GM23338 (cell line): ENCODE data around the gene FRYL. TPM values are rescaled to one million over a fixed set of nuclear protein-coding genes. Genes with fewer than 3 reads are reported as not detected.

ENCODE experiments used
- ATAC-seq: fragments of 200-7000 bp; cut with Tn5 transposase; 3 replicates; pipeline ENCODE4 v1.9.1; 2020
- DNase-seq: peaks from one replicate; pipeline ENCODE4 v3.0.0-alpha.2; 2015; ENCODE audit warnings: low spot score
- H2AFZ ChIP-seq: fragments of 200-600 bp; sonication (generic); 2 replicates; pipeline ENCODE4 v1.8.0; 2016; ENCODE audit warnings: antibody characterized with exemption, mild to moderate bottlenecking, moderate library complexity
- H3F3A ChIP-seq: fragments of 200-600 bp; sonication (generic); replicated peaks from 2 replicates; pipeline ENCODE4 v1.8.0; 2017; ENCODE audit warnings: antibody characterized with exemption, mixed run types, low read depth
- H3K27ac ChIP-seq: fragments of 200-600 bp; sonication (generic); 2 replicates; pipeline ENCODE4 v1.6.1; 2016; ENCODE audit warnings: low read depth
- H3K27me3 ChIP-seq: fragments of 200-600 bp; sonication (generic); 2 replicates; pipeline ENCODE4 v1.8.0; 2016; ENCODE audit warnings: mild to moderate bottlenecking, mixed run types, moderate library complexity; ENCODE audit not compliant: insufficient read depth
- H3K36me3 ChIP-seq: fragments of 200-600 bp; sonication (generic); 2 replicates; pipeline ENCODE4 v1.8.0; 2016; ENCODE audit warnings: mild to moderate bottlenecking; ENCODE audit not compliant: insufficient read depth
- H3K4me1 ChIP-seq: fragments of 200-600 bp; sonication (generic); 2 replicates; pipeline ENCODE4 v1.8.0; 2016; ENCODE audit warnings: mild to moderate bottlenecking, moderate library complexity; ENCODE audit not compliant: insufficient read depth
- H3K4me2 ChIP-seq: fragments of 200-600 bp; sonication (generic); 2 replicates; pipeline ENCODE4 v1.7.1; 2017; ENCODE audit warnings: mixed run types
- H3K4me3 ChIP-seq: fragments of 200-600 bp; sonication (generic); 2 replicates; pipeline ENCODE4 v1.6.1; 2016; ENCODE audit warnings: mixed run types
- H3K79me2 ChIP-seq: fragments of 200-600 bp; sonication (generic); replicated peaks from 2 replicates; pipeline ENCODE4 v1.8.0; 2017; ENCODE audit warnings: mild to moderate bottlenecking; ENCODE audit not compliant: insufficient read depth
- H3K9me2 ChIP-seq: fragments of 200-600 bp; sonication (generic); 2 replicates; pipeline ENCODE4 v1.8.0; 2017; ENCODE audit not compliant: insufficient read depth
- H4K20me1 ChIP-seq: fragments of 200-600 bp; sonication (generic); replicated peaks from 2 replicates; pipeline ENCODE4 v1.8.0; 2017; ENCODE audit warnings: mild to moderate bottlenecking; ENCODE audit not compliant: insufficient read depth
- H3K27ac Mint-ChIP-seq: 2 replicates; pipeline ENCODE4 v1.8.0; 2020; ENCODE audit warnings: inconsistent platforms, mild to moderate bottlenecking, moderate library complexity, mixed read lengths
- H3K27me3 Mint-ChIP-seq: 3 replicates; pipeline ENCODE4 v1.8.0; 2022; ENCODE audit warnings: low read depth, mild to moderate bottlenecking, moderate library complexity, mixed read lengths, inconsistent platforms; ENCODE audit not compliant: insufficient read depth, poor library complexity
- H3K36me3 Mint-ChIP-seq: 3 replicates; pipeline ENCODE4 v1.8.0; 2021; ENCODE audit warnings: low read depth, mild to moderate bottlenecking, inconsistent platforms, moderate library complexity, mixed read lengths
- H3K4me1 Mint-ChIP-seq: 3 replicates; pipeline ENCODE4 v1.8.0; 2020; ENCODE audit warnings: mild to moderate bottlenecking, inconsistent platforms, mixed read lengths
- H3K4me3 Mint-ChIP-seq: 3 replicates; pipeline ENCODE4 v1.8.0; 2021; ENCODE audit warnings: moderate library complexity, mild to moderate bottlenecking, inconsistent platforms, mixed read lengths
- H3K9me3 Mint-ChIP-seq: 3 replicates; pipeline ENCODE4 v1.8.0; 2020; ENCODE audit warnings: moderate library complexity, mild to moderate bottlenecking, inconsistent platforms, mixed read lengths
- CREB1 ChIP-seq: fragments of 250-450 bp; sonication (Bioruptor Pico); IDR thresholded peaks from 2 replicates; pipeline ENCODE4 v1.5.0; 2020; ENCODE audit warnings: low read depth, mild to moderate bottlenecking, moderate library complexity
- CTCF ChIP-seq, 2 experiments: fragments of 200-600 bp in 1 of 2; sonication (generic) in 1 of 2; conservative IDR thresholded peaks; 2 replicates each; pipeline versions ENCODE4 v1.5.1 to v1.6.1; 2016 to 2017; ENCODE audit warnings: antibody characterized with exemption in 2 of 2, low read depth in 2 of 2, mild to moderate bottlenecking in 2 of 2, moderate library complexity in 1 of 2
- ETS1 ChIP-seq: IDR thresholded peaks from 2 replicates; pipeline ENCODE4 v1.6.1; 2016; ENCODE audit warnings: antibody characterized with exemption
- EZH2 ChIP-seq: fragments of 200-600 bp; sonication (generic); IDR thresholded peaks from one replicate; pipeline ENCODE4 v1.8.0; 2017; ENCODE audit warnings: antibody characterized with exemption, mild to moderate bottlenecking, low read depth; ENCODE audit not compliant: unreplicated experiment
- EZH2phosphoT487 ChIP-seq: fragments of 200-600 bp; sonication (generic); IDR thresholded peaks from one replicate; pipeline ENCODE4 v1.8.1; 2018; ENCODE audit warnings: antibody characterized with exemption; ENCODE audit not compliant: unreplicated experiment
- JUNB ChIP-seq: IDR thresholded peaks from one replicate; pipeline ENCODE4 v1.6.1; 2016; ENCODE audit warnings: antibody characterized with exemption; ENCODE audit not compliant: unreplicated experiment
- NANOG ChIP-seq: IDR thresholded peaks from 2 replicates; pipeline ENCODE4 v1.6.1; 2016; ENCODE audit warnings: antibody characterized with exemption, borderline replicate concordance
- POLR2AphosphoS5 ChIP-seq: IDR thresholded peaks from 2 replicates; pipeline ENCODE4 v1.6.1; 2016; ENCODE audit warnings: antibody characterized with exemption, low read depth
- REST ChIP-seq: IDR thresholded peaks from one replicate; pipeline ENCODE4 v1.6.1; 2018; ENCODE audit warnings: antibody characterized with exemption; ENCODE audit not compliant: unreplicated experiment
- STAT1 ChIP-seq: IDR thresholded peaks from one replicate; pipeline ENCODE4 v1.6.1; 2016; ENCODE audit warnings: antibody characterized with exemption; ENCODE audit not compliant: unreplicated experiment
- ZNF114 ChIP-seq: fragments of 250-450 bp; sonication (Bioruptor Pico); IDR thresholded peaks from 2 replicates; pipeline ENCODE4 v1.5.0; 2020; ENCODE audit warnings: mild to moderate bottlenecking, moderate library complexity
- ZNF331 ChIP-seq: fragments of 250-450 bp; sonication (Bioruptor Pico); IDR thresholded peaks from 2 replicates; pipeline ENCODE4 v1.5.0; 2020; ENCODE audit warnings: low read depth, mild to moderate bottlenecking, moderate library complexity
- ZNF462 ChIP-seq: fragments of 250-450 bp; sonication (Bioruptor Pico); IDR thresholded peaks from 2 replicates; pipeline ENCODE4 v1.5.0; 2020; ENCODE audit warnings: mild to moderate bottlenecking, moderate library complexity
- polyA plus RNA-seq: library from polyadenylated mRNA; unstranded; fragments of >200 nt; fragmentation: Nextera tagmentation; extraction: Ambion mirVana; gene quantifications from 2 replicates; pipeline ENCODE4 v1.2.1, GENCODE V29; 2016
- total RNA-seq: library from RNA; depleted of rRNA; stranded (reverse); fragments of >200 nt; shearing (Covaris generic); gene quantifications from 2 replicates; pipeline ENCODE4 v1.2.3, GENCODE V29; 2014

FRYL gene
- total and polyA plus RNA-seq, 2 experiments from 2014 or later, result 30.7 to 53.3 TPM

DNA sequence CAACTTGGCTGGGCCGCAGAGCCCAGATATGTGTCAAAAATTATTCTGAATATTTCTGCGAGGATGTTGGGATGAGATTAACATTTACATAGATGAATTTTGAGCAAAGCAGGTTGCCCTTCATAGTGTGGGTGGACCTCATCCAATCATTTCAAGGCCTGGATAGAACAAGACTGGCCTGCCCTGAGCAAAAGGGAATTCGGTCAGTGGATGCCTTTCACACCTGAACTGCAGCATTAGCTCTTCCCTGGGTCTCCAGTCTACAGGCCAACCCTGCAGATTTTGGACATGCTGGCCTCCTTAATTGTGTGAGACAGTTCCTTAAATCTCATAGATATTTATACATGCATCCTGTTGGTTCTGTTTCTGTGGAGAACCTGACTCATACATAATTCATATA is 329.3 kb downstream of the FRYL start:
- Histone ChIP-seq H3K79me2 (no peaks in the 10 kb centered on the region), H3K27me3 (no peaks in the 10 kb centered on the region), H3K36me3 (no peaks in the 10 kb centered on the region), H3K27ac (no peak overlapping the region), H3K4me1 (no peaks in the 10 kb centered on the region), H3F3A (peaks cover 3% of the 10 kb centered on the region; the same call in 1 of the 2 replicates), H3K9me2 (0 out of 2 replicates have a peak, but pooled peaks cover 2% of the 10 kb centered on the region), H4K20me1 (no peaks in the 10 kb centered on the region), H2AFZ (peak overlapping the region; percentile 69; the same call in 1 of the 2 replicates), H3K4me3 (no peak overlapping the region), H3K4me2 (no peak overlapping the region)
- Mint-ChIP-seq H3K27me3 (no peaks in the 10 kb centered on the region), H3K4me3 (no peak overlapping the region), H3K9me3 (no peaks in the 10 kb centered on the region), H3K36me3 (no peaks in the 10 kb centered on the region), H3K27ac (no peak overlapping the region), H3K4me1 (no peaks in the 10 kb centered on the region)
- DNase-seq (no peak), ATAC-seq (no peak)
- TF ChIP-seq EZH2phosphoT487, result no peak
- TF ChIP-seq CREB1 (CRISPR knock-in tag), result no peak
- no peak for TF ChIP-seq REST
- no peak for TF ChIP-seq NANOG
- TF ChIP-seq STAT1, result no peak
- no peak for TF ChIP-seq ETS1
- no peak for TF ChIP-seq EZH2
- no peak for TF ChIP-seq CTCF (conservative IDR thresholded peaks at IDR 0.05; ENCODE audit: low read depth in 2 of 2)
- no peak for TF ChIP-seq JUNB
- no peak for TF ChIP-seq ZNF114 (CRISPR knock-in tag)
- TF ChIP-seq ZNF462 (CRISPR knock-in tag), result no peak
- TF ChIP-seq ZNF331 (CRISPR knock-in tag), result no peak
- no peak for TF ChIP-seq POLR2AphosphoS5
